ENCODE measurements around the gene GPR137C.
"Not testable (repeated sequence)": the region's sequence is repeated elsewhere in the genome, so short reads cannot be mapped to it uniquely, and the experiment has no call there.

The GPR137C gene

DNA sequence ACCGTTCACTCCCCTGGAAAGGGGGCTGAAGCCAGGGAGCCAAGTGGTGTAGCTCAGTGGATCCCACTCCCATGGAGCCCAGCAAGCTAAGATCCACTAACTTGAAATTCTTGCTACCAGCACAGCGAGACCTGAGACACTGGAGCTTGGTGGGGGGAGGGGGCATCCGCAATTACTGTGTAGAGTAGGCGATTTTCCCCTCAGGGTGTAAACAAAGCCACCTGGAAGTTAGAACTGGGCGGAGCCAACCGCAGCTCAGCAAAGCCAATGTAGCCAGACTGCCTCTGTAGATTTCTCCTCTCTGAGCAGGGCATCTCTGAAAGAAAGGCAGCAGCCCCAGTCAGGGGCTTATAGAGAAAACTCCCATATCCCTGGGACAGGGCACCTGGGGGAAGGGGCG is 15.8 kb downstream of the GPR137C start:
- not testable (repeated sequence) for DNase-seq (ENCODE audit: low read depth in 2 of 2)

DNA sequence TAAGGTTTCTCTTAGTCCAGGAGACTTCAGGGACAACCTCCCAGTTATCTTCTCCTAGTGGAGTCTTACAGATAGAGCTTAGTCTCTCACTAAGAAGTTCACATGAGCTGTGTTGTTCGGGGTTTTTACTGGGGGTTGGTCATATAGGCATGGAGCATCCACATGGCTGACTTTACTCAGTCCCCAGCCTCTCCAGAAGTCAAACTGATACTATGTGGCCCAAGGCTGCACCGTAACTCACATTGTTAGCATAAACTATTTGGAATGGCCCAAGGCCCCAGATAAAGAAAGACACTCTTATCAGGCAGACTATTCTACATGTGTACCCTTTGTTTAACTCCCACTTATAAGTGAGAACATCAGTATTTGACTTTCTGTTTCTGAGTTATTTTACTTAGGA is 23.2 kb downstream of the GPR137C start:
- DNase-seq (ENCODE audit: low read depth in 2 of 2), result no peak

DNA sequence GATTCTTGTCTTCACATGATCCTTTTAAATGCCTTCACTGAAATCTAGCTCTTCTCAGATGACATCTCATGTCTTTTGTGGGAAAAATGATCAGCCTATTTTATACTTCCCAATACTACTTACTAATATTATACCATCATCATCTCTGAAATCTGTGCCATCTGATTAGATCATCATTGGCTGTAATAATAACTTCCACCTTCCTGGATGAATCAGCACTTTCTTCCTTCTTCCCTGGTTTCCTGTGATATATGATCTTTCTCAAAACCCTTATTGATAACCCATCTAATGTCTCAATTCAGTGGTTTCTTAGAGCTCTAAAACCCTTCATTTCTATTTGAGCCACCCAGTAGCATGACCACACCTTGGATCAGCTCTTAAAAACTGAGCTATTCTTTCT is 30.9 kb downstream of the GPR137C start:
- no peak for DNase-seq (ENCODE audit: low read depth in 2 of 2)

DNA sequence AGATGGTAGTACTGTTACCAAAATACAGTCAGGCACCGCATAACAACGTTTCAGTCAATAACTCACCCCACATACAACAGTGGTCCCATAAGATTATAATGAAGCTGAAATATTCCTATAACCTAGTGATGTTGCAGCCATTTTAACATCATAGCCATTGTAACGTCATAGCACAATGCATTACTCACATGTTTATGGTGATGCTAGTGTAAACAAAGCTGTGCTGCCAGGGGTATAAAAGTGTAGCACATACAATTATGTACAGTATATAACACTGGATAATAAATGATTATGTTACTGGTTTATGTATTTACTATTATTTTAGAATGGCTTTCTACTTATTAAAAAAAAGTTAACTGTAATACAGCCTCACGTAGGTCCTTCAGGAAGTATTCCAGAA is 37.0 kb downstream of the GPR137C start:
- DNase-seq (ENCODE audit: low read depth in 2 of 2), result no peak

DNA sequence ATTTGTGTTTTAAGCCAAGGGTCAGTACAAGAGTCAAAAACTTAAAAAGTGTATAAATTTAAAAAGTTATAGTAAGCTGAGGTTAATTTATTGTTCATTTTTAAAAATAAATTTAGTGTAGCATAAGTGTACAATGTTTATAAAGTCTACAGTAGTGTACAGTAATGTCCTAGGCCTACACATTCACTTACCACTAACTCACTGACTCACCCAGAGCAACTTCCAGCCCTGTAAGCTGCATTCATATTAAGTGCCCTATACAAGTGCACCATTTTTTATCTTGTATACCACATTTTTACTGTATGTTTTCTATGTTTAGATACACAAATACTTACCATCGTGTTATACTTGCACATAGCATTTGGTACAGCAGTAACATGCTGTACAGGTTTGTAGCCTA is 37.7 kb downstream of the GPR137C start:
- no peak for DNase-seq (ENCODE audit: low read depth in 2 of 2)

DNA sequence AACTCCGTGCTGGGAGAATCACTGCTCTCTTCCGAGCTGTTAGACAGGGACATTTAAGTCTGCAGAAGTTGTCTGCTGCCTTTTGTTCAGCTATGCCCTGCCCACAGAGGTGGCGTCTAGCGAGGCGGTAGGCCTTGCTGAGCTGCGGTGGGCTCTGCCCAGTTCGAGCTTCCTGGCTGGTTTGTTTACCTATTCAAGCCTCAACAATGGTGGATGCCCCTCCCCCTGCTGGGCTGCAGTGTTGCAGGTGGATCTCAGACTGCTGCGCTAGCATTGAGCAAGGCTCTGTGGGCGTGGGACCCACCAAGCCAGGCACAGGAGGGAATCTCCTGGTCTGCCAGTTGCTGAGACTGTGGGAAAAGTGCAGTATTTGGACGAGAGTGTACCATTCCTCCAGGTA is 43.7 kb downstream of the GPR137C start:
- DNase-seq (ENCODE audit: low read depth in 2 of 2), result no peak

DNA sequence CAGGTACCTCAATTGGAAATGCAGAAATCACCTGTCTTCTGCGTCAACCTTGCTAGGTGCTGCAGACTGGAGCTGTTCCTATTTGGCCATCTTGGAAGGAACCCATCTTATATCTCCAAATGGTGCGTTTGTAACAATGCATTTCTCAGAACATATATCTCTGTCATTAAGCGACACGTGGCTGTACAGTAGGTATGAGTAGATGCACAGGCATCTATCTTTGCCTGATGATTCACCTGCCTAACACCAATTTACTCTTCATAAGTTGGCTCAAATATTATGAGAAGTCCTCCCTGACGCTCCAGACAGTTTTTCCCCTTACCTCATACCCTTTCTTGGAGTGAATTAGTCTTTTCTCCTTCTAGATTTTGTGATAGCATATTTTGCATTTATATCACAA is 44.2 kb downstream of the GPR137C start:
- no peak for DNase-seq (ENCODE audit: low read depth in 2 of 2)

DNA sequence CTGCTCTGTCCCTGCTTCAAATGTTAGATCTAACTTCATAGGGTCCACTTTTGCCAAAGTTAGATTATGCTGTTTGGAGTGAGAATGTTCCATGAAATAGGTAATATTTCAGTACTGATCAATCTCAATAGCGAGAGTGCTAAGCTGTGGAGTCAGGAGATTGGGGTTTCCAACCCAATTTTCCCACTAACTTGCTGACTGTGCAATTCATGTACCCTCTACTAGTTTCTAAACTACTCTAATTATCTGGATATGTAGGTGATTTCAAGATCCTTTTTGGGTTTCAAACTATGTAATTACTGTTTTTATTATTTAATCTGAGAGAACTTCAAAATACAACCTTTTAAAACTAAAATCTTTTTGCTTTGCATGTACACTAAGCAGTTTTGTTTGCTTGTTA is 45.9 kb downstream of the GPR137C start:
- DNase-seq (ENCODE audit: low read depth in 2 of 2), result no peak

DNA sequence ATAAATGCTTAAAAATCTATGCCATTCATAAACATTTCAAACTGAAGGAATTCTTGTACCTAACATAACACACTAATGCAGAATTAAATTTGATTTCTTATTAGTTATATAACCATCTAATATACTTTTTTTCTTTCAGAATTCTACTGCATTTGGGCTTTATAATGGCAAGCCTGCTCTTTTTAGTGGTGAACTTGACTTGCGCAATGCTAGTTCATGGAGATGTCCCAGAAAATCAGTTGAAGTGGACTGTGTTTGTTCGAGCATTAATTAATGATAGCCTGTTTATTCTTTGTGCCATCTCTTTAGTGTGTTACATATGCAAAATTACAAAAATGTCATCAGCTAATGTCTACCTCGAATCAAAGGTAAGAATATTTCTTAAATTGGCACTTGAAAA is 47.3 kb downstream of the GPR137C start:
- no peak for DNase-seq (ENCODE audit: low read depth in 2 of 2)

DNA sequence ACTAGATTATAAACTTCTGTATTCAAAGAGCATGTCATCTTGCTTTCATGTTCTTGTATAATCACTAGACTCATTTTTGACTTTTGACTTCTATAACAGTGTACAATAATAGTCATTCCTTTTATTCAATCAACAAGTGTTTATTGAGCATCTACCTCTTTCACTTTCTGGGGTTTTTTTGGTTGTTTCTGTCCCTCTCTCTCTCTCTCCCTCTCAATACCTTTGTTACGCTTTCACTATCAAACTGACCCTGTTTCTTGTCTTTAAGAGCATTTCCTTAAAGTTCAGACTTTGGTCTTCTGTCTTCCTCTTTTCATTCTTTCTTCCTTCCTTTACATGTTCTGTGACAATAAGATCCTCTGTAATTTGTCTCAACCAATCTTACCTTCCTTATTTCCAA is 49.5 kb downstream of the GPR137C start:
- DNase-seq (ENCODE audit: low read depth in 2 of 2), result no peak

DNA sequence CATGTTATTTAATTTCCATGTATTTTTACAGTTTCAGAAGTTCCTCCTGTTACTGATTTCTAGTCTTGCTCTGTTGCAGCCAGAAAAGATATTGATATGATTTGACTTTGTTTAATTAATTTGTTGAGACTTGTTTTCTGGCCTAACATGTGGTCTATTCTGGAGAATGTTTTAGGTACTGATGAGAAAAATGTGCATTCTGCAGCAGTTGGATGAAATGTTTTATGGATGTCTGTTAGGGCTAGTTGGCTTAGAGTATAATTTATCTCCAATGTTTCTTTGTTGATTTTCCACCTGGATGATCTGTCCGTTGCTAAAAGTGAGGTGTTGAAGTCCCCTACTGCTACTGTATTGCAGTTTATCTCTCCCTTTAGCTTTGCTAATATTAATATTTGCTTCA is 54.4 kb downstream of the GPR137C start:
- no peak for DNase-seq (ENCODE audit: low read depth in 2 of 2)

DNA sequence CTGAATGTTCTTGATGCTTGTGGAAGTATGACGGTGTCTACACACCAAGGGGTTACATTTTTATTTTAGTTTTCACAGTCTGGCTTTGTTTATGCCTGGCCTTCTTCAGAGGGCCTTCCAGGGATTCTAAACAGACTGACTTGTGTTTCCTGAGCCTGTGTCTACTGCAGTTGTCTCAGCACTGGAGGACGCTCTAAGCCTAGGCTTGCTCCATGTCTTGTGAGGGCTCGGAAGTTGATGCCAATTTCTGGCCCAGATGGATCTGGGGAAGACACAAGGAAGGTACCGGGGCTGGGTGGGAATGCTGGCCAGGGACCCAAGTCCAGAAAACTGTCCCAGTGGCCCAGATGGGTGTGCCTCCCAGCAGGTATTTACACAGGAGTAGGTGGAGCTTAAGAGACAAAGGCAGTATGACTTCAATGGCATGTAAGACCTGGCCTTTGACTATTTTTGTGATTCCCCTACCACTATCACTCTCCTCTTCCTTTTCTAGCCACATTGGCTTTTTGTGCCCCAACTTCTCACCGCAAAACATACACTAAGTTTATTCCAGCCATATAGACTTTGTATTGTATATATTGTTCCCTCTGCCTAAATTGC is 56.9 kb downstream of the GPR137C start:
- DNase-seq (ENCODE audit: low read depth in 2 of 2), result no peak

DNA sequence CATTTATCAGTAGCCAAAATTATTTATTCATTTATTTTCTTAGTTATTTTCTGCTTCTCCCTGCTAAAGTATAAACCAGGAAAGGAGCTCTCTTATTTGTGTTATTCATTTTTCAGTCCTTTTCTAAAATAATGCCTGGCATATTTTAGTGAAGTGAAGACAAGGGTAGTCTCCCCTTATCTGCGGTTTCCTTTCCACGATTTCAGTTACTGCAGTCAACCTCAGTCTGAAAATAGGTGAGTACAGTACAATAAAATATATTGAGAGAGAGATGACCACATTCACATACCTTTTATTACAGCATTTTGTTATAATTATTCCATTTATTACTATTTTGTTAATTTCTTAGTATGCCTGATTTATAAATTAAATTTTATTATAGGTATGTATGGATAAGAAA is 57.6 kb downstream of the GPR137C start:
- no peak for DNase-seq (ENCODE audit: low read depth in 2 of 2)

DNA sequence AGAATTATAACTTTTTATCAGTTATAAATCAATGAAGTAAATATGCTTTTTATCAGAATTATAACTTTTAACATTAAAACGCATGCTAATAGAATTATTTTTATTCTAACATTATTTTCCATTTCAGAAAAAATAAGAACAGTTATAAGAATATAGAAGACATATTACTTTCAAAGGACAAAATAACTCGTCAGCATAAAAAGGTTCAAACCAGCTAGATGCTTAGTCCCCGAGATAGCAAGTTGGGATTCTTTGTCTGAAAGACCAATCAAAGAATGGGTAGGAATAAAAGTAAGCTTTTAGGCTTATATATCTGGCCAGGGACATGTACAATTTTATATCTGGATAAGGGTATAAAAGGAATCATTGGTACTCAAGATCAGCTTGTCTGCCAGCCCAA is 66.0 kb downstream of the GPR137C start:
- no peak for DNase-seq (ENCODE audit: low read depth in 2 of 2)

DNA sequence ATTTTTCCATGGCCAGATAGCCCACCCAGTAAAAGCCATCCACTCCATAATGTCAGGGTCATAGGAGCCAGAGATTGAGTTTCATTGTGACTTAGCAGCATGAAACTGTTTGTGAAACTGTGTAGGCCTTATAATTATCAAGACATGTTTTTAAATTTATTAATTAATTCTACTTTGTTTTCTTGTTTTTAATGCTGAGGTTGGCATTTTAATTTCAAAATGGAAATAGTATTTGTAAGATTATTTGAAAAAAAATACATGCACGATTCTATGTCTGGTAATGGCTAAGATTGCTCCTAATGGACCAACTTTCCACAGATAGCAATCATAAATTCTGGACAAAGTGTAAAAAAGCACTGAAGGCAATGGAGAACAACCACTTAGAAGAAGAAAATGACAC is 67.1 kb downstream of the GPR137C start:
- no peak for DNase-seq (ENCODE audit: low read depth in 2 of 2)

DNA sequence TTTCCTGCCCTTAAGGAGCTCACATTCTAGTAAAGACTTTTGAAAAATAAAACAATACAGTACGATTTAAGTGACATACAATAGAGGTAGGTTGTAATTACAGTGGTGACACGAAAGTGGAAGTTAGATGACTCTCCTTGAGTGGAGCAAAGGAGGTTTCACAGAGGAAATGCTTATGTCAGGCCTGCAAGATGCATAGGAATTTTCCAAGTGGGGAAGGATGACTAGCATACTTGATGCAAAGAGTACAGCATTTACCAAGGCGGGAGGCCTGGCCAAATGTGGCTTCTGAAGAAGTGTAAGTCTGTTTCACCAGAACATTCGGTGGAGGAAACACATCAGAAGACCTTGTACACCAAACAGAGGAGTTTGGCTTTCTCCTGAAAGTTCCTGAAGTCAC is 87.5 kb downstream of the GPR137C start:
- DNase-seq (ENCODE audit: low read depth in 2 of 2), result no peak

DNA sequence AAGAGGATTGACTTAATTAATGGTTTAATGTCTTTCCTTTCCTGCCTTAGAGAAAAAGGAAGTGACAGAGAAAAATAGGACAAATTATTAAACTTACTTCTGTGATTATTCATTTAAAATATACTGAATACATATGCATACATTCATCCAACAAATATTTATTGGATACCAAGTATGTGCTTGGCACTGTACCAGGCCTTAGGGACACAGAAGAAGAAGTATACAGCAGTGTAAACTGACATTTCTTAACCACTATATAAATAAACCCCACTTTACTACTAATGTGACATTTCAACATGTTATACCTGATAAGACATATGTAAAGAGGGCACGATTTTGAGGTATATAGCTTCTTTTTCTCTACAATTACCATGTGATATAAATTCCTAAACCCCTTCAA is 89.1 kb downstream of the GPR137C start:
- DNase-seq (ENCODE audit: low read depth in 2 of 2), result no peak

DNA sequence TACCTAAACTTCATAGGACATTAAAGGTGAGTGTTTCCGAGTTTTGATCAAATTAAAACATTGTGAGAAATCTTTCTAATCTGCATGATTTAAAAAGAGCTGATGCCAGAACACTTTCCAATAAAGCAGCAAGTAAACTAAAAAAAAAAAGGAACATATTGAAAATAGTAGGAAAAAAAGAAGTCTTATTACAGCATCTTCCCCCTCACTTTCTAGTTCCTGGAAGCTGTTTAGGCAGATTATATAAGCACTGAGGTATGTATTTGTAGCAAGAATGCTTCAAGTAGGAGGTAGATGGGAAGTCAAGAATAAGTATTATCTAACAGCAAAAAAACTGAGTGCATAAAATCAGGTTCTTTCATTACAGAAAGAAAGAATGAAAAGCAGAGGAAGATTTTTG is 96.9 kb downstream of the GPR137C start:
- no peak for DNase-seq (ENCODE audit: low read depth in 2 of 2)

DNA sequence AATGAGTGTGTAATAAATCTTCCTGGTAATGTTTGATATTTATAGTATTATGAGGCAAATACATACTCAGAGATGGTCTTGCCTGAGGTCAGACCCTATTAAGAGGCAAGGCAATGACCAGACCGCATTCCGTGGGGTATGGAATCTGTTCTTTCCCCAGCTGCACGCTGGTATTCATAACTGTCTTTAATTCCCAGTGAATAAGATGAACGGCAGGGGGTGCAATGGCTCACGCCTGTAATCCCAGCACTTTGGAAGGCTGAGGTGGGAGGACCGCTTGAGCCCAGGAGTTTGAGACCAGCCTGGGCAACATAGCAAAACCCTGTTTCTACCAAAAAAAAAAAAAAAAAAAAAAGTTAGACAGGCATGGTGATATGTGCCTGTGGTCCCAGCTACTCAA is 98.1 kb downstream of the GPR137C start:
- DNase-seq (ENCODE audit: low read depth in 2 of 2), result no peak

DNA sequence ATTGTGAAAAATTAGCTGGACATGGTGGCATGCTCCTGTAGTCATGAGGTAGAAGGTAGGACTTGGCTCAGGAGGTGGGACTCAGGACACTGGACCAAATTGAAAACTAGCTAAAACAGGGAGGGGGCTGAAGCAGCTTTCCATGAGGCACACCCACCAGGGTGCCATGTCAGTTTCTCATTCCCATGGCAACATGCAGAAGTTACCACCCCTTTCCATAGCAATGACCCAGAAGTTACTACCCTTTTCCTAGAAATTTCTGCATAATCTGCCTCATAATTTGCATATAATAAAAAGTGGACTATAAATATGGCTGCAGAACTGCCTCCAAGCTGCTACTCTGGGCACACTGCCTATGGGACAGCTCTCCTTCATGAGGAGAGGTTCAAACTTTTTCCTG is 104.3 kb downstream of the GPR137C start:
- no peak for DNase-seq (ENCODE audit: low read depth in 2 of 2)

DNA sequence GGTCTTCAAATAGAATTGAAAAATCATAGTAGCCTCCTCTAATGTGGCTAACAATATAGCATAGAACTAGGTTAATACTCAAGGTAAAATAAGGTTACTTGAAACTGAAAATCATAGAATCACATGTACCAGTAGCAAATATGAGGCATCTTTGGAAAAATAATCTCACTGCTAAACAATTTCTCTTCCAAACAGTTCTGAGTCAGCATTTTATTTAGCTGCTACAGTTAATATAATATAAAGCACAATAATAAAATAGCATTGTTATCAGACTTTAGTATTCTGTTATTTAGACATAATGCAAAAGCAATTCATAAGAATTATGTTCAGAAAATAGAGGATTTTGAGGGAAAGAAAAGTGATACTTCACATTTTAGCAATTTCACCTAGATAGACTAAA is 107.7 kb downstream of the GPR137C start:
- DNase-seq (ENCODE audit: low read depth in 2 of 2), result no peak

DNA sequence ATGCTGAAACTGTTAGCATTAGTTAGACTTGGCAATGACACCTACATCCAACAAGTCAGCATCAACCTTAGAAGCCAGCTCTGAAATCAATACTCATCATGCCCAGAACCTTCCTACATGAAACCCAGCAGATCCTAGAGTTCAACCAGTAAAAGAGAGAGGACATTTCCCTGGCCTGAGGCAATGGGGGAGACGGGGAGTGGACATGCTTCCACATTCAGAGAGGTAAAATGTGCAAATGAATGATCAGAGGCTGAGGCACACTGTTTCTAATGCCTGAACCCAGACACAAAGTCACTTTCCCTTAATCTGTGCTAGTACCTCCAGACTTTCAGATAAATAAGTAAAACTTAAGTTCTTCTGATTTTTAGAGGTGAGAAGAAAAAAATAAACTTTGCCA is 108.2 kb downstream of the GPR137C start:
- DNase-seq (ENCODE audit: low read depth in 2 of 2), result no peak

DNA sequence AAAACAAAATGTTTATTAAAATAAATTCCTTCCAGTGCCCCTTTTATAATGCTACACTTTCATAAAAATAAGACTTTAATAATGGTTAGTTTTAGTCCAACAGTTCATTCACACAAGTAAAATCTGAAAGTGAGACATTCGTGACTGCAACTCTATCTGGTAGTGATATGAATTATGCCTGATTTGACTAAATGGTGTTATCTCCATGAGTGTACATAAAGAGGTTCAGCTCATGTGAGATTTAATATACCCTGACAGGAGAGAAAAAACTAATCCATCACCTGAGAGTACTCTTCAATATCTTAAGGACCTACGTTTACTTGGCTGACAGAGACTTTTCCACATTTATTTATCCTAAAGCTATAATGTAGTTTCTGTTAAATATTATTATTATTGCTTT is 108.7 kb downstream of the GPR137C start:
- no peak for DNase-seq (ENCODE audit: low read depth in 2 of 2)

DNA sequence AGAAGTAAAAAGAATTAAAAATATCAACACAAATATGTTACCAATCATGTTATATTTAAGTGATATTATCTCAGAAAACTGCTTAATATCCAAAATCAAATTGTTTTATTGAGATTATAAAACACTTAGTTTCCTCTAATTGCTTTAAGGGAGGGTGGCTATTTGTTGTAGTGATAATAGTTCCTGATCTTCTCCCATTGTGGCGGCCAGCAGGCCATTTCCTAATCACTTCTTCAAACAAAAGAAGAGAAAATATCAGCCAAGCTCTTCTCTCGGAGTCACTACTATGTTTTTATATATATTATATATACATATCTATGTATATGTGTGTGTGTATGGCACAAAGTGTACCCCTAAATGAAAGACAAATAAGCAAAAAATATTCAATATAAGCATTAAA is 111.2 kb downstream of the GPR137C start:
- DNase-seq (ENCODE audit: low read depth in 2 of 2), result no peak

DNA sequence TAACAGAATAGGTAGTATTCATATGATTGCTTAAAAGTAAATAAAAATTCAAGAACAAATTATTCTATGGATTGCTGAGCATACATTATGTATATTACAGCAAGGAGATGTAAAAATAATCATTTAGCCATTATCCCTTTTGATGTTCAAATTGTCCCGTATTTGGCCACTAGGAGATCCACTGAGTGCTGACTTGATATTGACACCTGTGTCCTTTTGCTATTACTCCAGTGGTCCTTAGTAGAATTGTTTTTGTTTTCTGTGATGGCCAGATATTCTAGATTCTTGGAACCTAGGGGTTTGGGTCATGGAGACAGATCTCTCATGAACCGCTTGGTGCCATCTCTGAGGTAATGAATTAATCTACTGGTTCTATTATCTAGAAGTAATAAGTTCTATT is 126.0 kb downstream of the GPR137C start:
- DNase-seq (ENCODE audit: low read depth in 2 of 2), result no peak

Data from fibroblast of skin of left quadriceps (primary cell).